HK-2 (cell line): ENCODE measurements around the gene ZC3H12A.
A peak's percentile ranks its signal among the peaks of the same experiment; 100 is the strongest.

Experiments
- DNase-seq: peaks from one replicate; pipeline ENCODE4 v3.0.0-alpha.2; 2018; ENCODE audit not compliant: unreplicated experiment

ZC3H12A gene

DNA sequence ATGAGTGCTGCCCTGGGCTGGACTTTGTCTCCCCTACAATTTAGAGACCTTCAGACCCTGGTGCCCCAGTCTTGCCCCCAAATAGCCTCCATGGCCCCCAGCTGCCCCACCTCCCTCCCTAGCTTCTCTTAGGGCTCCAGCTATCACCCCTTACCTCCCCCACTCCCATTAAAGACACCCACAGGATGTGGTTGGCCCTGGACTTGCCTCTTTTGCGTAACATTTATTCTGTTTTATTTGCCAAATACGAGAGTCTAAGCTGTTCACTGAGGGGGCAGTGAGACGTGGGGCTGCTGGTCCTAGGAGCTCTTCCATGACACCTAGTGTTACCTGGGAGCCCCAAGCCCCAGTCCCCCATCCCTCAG lies 4.5 kb downstream of the ZC3H12A start:
- DNase-seq, result peak; percentile 45

DNA sequence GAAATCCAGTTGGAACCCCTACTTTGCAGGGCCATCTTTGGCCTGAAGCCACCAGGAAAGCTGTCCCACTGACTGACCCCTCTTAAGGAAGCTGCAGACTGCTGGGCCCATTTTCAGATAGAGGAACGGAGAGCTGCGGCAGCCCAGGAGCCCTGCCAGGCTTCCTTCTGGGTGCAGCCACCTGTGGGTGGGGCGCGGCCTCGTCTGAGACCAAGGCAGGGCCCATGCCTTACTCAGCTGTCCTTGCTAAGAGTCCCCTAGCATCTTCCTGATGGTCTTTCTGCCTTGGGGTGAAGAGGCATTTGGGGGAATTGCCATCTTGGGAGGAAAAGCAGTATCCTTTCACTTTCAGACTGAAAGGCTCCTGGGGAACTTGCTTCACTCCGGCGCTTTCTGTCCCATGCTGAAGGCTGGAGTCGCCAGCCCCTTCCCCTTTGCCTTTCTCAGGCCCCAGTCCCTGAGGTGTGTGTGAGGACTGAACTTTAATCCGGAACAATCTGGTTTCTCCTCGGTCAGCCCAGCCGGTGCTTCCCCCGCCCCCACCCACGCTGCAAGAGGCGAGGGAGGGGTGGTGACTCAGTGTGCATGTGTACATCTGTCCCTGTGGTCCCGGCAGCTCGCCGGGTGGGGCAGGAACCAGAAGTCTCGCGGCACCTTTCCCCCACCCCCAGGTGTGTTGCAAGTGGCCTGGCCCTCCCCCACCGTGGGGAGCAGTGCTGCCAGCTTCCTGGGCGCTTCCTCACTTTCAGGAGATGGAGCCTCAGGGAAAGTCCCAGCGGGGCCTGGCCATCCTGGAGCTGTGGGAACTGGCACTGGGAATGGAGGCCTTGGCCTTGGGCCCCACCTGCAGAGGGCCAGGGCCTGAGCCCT lies 5.1 kb downstream of the ZC3H12A start:
- peak; percentile 96 for DNase-seq

DNA sequence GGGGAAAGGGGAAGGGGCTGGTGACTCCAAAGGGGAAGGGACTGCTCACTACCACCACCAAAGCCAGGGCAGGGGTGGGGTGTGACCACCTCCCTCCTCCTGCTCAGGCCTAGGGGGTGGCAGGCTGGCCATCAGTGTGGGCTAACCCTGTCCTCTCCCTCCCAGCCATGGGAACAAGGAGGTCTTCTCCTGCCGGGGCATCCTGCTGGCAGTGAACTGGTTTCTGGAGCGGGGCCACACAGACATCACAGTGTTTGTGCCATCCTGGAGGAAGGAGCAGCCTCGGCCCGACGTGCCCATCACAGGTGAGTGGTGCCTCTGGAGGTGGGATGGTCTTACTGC lies 5.7 kb downstream of the ZC3H12A start:
- DNase-seq, result no peak

DNA sequence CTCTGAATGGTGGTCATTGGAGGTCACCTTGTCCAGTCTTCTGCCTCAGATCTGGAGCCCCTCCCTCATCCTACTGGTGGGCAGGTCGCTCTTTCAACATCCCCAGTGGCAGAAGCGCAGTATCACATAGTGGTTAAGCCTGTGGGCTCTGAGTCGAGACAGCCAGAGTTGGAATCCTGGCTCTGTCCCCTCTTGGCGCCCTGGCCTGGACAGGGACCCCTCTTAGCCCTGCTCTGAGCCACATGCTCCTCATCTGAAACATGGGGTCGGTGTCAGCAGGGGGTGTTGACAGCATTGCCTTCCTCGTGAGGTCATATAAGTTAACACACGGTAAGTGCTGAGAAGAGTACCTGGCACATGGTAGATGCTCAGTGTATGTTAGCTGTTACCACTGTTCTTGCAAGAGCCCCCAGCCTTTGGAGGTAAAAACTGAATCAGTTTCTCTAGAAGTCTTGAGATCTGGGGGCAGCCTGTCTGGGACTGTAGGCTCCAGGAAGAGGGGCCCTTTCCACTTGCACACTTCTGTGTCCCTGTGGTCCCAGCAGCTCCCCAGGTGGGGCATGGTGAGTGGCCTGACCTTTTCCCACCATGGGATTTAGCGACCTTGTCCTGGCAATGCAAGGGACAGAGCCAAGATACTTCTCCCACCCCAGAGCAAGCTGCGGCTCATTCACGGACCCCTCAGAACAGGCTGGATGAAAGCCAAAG lies 6.4 kb downstream of the ZC3H12A start:
- no peak for DNase-seq

DNA sequence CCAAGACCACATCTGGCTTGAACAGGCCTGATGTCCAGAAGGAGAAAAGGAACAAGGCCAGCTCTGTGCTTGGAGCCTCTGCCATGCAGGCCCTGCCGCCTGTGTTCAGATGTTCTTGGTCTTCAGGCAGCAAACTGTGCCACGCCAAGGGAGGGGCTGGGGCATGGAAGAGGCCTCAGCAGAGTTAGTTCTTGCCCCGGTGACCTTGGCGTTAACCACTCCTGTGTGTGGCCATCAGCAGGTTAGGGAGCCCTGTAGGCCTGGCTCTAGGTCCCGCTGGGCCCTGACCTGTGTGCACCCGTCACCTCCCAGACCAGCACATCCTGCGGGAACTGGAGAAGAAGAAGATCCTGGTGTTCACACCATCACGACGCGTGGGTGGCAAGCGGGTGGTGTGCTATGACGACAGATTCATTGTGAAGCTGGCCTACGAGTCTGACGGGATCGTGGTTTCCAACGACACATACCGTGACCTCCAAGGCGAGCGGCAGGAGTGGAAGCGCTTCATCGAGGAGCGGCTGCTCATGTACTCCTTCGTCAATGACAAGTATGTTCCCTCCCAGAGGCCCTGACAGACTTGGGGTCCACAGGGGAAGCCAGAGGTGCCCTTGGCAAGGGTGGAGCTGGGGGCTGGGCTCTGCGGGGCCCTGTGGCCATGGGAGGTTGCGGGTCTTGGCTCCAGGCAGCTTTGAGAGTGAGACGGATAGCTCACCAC lies 7.1 kb downstream of the ZC3H12A start:
- peak; percentile 11 for DNase-seq

DNA sequence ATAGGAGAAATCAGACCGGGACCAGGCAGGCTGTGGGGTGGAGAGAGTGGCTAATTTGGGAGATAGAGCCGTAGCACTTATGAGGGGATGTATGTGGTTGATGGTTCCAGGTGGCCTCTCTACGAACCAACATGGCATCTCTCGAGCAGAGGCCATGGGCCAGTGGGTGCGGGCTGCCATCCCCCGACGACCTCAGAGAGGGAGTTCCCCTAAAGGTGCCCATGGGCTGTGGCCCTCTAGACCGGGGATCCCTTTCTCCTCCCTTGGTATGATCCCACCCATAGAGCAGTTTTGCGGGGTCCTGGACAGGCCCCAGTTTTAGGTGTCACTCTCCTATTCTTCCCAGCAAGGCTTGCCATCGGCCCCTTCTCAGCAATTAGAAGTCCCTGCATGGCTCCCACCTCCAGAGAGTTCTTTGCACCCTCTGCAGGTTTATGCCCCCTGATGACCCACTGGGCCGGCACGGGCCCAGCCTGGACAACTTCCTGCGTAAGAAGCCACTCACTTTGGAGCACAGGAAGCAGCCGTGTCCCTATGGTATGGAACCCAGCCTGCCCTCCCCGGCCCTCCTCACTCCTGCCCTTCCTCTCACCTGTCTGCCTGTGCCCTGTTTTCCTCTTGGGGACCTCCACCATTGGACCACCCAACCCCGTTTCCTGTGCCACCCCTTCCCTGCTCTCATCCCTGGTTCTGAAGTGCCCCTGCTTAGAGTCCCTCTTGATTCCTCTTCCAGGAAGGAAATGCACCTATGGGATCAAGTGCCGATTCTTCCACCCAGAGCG lies 7.8 kb downstream of the ZC3H12A start:
- DNase-seq, result no peak

DNA sequence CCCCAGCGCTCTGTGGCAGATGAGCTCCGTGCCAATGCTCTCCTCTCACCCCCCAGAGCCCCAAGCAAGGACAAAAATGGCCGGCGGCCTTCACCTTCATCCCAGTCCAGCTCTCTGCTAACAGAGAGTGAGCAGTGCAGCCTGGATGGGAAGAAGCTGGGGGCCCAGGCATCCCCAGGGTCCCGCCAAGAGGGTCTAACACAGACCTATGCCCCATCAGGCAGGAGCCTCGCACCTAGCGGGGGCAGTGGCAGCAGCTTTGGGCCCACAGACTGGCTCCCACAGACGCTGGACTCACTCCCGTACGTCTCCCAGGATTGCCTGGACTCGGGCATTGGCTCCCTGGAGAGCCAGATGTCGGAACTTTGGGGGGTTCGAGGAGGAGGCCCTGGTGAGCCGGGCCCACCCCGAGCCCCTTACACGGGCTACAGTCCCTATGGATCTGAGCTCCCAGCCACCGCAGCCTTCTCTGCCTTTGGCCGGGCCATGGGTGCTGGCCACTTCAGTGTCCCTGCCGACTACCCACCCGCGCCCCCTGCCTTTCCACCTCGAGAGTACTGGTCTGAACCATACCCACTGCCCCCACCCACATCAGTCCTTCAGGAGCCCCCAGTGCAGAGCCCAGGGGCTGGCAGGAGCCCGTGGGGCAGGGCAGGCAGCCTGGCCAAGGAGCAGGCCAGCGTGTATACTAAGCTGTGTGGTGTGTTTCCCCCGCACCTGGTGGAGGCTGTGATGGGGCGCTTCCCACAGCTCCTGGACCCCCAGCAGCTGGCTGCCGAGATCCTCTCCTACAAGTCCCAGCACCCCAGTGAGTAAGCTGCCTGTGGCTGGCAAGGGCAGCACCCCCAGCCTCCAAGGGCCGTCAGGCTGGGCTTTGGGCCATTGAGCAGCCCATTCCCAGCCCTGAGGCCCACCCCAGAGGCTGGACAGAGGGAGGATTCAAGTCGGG lies 8.7 kb downstream of the ZC3H12A start:
- DNase-seq, result no peak

DNA sequence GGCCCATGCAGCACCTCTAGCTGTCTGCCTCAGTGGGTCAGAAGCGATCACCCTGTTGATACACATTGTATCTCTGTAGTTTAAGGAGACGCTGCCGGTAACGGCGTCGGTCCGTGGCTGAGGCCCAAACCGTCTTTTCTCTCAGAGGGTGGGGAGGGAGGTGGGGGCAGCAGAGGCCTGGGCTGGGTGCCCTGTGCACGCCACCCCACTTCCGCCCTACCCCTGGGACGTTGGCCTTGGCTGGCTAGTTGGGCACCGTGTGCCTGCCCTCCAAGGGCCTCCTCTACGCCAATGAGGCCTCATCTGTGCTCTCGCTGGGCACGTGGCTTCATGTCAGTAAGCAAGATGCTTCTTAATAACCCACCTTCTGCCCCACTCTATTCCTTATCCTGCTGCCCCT lies 9.4 kb downstream of the ZC3H12A start:
- no peak for DNase-seq

DNA sequence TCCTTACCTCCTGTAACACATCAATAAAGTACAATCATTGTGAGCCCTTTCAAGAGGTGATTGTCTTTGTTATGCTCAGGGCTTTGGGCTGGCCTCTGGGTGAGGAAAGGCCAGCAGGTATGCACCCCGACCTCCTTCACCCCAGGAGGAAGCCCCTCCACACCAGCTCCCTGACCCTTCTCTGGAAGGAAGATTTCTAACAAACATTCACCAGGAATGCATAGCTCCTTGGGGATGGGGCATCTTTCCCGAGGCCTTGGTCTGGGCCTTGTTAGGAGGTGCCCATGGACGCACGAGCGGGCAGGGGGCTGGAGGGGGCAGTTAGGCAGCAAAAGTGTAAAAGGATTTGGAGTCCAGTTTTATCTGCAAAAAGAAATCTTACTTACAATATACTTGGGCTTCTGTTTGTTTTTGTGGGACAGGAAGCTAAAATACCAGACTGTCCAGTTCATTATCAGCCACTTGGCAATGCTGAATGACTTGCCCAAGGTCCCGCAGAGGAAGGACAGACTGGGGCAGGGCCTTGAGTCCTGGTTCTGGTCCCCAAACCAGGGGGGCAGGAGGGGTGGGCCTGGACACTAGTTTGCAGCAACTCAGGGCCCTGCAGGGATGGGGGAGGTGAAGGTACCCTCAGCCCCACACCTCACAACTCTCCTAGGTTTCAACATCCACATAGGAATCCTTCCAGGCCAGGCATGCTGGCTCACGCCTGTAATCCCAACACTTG lies 10.1 kb downstream of the ZC3H12A start:
- DNase-seq, result peak; percentile 25

DNA sequence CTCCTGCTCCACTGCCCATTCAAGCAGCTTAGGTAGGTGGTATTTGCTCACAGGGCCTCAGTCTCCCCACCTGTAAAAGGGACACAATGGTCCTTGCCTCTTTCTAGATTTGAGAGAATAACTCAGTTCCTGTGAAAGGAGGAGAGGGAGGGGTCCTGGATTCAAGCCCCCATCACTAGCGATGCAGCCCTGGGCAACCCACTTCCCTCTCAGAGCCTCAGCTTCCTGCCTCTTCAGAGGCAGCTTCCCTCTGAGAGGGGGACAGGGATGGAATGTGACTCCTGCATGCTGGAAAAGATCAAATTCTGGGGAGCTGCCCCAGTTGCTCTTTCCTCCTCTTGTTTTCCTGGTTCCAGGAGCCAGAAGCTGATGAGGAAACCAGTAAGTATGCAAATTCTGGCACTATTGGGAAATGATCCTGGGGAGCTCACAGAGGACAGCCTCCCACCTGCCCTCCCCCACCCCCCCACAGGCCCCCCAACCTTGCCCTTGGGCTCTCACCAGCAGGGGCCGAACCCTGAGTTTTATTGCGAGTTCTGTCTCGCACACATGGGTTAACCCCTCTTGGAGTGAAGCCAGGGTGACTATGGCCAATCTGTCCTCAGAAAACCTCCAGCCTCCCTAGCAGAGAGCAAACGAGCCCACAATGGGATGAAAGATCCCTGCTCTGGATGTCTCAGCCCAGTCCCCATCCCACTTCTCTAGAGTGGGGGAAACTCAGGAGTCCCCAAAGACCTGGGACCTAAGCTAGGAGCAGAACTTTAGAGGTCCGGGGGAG lies 11.7 kb downstream of the ZC3H12A start:
- peak; percentile 10 for DNase-seq

DNA sequence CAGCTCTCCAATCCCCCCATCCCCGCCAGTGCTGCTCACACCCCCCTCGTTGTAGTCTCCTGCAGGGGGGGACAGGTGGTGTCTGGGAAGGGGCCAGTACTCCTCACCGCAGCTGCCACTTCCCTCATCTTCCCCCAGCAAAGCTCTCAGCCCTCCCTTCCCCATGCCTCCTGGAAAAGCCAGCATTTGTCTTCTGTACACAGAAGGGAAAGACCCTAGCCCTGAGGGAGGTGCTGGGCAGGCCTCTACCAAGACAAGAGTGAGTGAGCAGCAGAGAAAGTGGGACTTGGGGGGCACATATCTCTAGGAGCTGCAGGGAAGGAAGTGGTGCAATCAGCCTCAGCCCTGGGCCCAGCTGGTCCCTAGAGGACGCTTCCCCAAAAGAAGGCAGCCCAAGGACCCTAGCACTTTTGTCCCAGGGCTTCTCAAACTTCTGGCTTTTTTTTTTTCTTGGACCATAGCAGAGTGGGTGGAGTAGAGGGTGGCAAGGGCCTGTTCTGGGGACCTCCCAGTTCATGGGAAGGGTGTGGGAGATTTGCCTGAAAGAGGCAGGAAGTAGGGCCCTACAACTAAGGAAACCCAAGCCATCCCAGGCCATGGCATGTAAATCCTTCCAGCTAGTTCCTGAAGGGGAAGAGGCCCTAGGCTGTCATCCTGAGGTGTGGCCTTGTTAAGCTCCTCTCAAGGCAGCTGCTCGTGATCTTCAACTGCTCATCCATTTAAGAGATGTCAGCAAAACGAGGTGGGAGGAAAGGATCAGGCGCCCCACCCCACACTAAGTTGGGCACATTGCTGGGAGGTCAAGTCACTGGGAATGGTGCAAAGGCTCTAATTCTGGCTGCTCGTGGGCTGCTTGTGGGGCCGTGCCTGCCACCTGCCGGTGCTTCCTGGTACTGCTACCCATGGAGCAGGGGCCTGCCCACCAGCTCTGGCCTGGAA lies 12.6 kb downstream of the ZC3H12A start:
- peak; percentile 81 for DNase-seq

DNA sequence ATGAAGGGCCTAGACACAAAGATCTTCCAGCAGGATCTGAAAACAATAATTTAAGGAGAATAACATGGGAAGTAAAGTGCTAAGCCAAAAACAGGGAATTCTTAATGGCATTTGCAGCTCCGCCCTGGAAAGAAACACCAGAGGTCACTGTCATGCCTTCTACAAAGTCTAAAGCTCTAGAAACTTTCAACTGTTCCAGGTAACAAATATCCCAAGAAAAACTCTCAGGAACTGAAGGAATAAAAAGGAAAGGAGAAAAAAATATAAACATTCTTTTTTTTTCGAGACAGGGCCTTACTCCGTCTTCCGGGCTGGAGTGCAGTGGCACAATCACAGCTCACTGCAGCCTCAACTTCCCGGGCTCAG lies 13.2 kb downstream of the ZC3H12A start:
- DNase-seq, result no peak

DNA sequence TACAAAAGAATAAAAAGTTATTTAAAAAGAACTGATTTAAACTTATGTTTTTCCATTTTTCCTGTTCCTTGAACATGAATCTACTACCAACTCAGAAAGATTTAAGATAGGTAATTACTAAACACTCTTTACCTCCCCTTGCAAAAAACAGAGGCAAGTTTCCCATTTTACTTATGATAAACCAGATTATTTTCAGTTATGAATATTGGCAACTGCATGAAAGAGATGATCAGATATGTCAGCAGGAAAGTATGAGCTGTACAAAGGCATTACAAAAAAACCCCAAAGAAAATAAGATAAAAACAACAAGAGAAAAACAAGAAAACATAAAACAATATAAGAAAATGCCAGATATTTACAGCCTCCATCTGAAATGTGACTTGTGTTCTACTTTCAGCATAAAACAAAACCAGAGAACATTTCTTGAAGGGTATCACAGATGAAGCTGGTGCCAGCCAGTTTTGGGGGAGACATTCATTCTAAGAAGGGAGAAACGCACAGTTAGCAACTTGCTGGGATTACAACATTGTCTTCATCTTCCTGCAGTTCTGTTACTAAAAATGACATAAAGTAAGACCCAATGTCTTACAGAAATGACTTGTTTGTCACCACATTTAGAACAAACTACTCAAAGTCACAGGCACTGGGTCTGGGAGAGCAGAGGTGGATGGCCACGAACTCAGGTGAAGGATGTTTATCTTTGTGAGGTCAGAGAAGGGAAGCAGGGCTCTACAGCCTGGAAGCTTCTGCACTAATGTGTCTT lies 19.1 kb downstream of the ZC3H12A start:
- no peak for DNase-seq

DNA sequence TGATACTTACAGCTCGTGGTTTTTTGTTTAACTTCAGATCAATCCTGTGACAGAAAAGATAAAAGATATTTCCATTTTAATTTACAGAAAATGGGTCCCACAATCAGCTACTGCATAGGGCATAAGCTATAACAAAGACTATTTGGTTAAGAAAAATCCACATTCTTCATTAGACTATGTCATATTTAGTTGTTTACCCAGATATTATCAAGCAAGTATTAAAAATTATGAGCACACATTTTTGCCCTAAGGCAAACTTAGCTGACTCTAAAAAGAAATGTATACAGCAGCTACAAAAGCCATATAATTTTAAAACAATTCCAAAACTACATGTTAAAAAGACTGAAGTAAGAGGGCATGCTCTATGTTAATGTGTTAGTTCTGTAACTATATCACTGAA lies 21.5 kb downstream of the ZC3H12A start:
- DNase-seq, result no peak

DNA sequence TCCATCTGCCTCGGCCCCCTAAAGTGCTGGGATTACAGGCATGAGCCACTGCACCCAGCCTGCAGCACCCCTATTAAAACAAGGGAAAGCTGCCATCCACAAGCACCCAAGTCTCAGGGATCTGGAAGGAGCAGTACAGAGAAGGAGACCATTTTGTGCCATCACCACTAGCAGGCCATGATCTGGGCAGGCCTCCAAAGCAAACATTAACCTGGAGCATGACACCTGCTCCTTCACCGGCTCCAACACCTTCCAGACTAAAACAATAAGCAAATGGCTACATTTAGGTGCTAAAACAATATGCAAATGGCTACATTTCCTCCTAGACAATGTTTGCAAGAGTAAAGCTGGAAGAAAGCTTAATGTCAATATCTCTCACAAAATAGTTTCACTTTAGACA lies 23.5 kb downstream of the ZC3H12A start:
- no peak for DNase-seq

DNA sequence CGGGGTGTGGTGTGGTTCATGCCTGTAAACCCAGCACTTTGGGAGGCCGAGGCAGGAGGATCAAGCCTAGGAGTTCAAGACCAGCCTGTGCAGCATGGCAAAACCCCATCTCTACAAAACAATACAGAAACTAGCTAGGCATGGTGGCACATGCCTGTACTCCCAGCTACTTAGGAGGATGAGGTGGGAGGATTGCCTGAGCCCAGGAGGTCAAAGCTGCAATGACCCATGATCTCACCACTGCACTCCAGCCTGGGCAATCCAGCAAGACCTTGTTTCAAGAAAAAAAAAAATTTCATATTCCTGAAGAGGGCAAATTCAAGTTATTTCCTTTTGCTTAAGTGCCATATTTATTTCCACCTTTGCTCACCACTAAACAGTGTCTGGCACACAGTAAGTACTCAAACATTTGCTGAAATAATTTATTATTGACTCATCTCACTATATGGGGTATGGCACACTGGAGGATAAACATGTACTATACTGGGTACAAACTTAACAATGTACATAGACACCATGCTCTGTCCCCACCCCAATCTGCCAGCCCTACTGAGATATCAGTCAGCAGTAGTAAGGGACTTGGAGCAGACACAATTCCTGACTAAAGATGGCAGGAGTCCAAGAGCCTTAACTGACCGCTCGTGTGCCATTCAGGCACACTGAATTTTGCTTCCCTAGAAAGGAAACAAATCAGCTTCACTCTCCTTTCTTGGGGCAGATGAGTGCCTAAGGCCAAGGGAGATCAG lies 24.7 kb downstream of the ZC3H12A start:
- DNase-seq, result peak; percentile 14

DNA sequence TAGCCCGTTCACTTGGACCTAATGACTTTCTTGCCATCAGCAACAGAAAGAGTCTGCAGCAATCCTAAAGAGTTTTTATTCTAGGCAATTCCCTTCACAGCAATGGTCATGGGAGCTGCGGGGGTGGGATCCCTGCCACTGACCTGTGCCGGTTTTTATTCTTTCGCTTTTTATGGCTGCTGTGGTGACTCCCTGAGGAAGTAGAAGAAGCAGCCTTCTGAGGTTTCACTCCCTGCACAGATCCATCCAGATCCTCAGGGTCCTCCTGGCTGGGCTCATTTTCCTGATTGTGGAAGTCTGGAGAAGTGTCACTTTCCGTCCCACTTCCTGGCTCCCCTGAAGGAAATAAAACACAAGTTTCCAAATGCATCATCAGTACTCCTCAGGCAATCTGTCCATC lies 27.3 kb downstream of the ZC3H12A start:
- no peak for DNase-seq
